Measurements from ENCODE around the gene OVOL1.

OVOL1 gene

DNA sequence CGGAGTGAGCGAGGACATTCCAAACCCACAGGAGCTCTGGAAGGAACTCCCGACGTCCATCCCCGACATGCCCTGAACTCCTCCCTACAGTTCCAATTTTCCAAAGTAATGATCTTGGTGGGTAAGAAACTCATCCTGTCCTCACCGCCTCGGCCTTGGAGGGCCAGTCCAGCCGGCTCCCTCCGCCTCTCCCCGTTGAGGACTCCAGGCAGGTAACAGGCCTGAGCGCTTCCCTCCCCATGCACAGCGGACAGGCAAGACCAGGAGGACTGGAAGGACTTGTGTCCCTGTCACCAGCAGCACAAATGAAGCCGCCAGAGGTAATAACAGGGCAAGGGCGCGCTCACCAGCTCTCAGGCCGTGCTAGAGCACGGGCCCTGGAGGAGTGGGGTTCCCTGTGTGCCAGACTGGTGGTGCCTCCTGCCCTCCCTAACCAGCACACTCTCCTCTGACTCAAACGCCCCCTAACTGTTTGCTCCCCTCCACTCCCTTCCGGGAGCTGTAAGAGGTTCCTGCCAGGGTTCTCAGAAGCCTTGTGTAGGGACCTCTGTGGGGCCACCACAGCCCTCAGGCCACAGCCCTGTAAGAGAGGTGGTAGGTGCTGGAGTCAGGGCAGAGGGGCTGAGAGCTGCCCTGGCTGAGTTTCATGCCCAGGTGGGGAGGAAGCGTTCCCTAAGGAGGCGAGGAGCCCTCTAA is 17.1 kb downstream of the OVOL1 start:
- peak in 1 of 3 donors; percentile 38 for DNase-seq
- POLR2A ChIA-PET, result no interaction called here
- H3K4me3 ChIP-seq (ENCODE audit: control insufficient read depth in 1 of 7, extremely low read depth in 1 of 7, insufficient read depth in 4 of 7, low read depth in 2 of 7, low read length in 6 of 7), result no peak overlapping the region
- H3K27ac ChIP-seq (ENCODE audit: insufficient read depth in 1 of 2, low read depth in 1 of 2, low read length in 2 of 2, poor library complexity in 1 of 2, severe bottlenecking in 2 of 2), result no peak overlapping the region
- H3K4me1 ChIP-seq (ENCODE audit: control extremely low read depth in 1 of 4, control insufficient read depth in 4 of 4, insufficient read depth in 4 of 4, low read length in 3 of 4), result peaks cover 0 to 4% (median 0%) of the 10 kb centered on the region in 4 experiments
- peaks cover 0 to 31% (median 5%) of the 10 kb centered on the region in 5 experiments for H3K27me3 ChIP-seq (replicated peaks in 2 of 5; ENCODE audit: control insufficient read depth in 4 of 5, insufficient read depth in 5 of 5, low read length in 4 of 5)
- H3K36me3 ChIP-seq (ENCODE audit: control insufficient read depth in 4 of 4, insufficient read depth in 4 of 4, low read length in 3 of 4), result no peaks in the 10 kb centered on the region
- no peaks in the 10 kb centered on the region for H3K9me3 ChIP-seq (ENCODE audit: control extremely low read depth in 1 of 5, control insufficient read depth in 4 of 5, insufficient read depth in 2 of 5, low read depth in 1 of 5, low read length in 4 of 5)
- WGBS (ENCODE audit: insufficient coverage), result 62% methylated on average over 17 of the region's 21 CpGs
- CTCF ChIA-PET, result interaction anchor here (0.6 to 2.8 kb wide), 8 partner anchors 12 to 178 kb away, joined by 3 to 17 read pairs (median 4); partner anchors contain the start of genes AP5B1 and KAT5

DNA sequence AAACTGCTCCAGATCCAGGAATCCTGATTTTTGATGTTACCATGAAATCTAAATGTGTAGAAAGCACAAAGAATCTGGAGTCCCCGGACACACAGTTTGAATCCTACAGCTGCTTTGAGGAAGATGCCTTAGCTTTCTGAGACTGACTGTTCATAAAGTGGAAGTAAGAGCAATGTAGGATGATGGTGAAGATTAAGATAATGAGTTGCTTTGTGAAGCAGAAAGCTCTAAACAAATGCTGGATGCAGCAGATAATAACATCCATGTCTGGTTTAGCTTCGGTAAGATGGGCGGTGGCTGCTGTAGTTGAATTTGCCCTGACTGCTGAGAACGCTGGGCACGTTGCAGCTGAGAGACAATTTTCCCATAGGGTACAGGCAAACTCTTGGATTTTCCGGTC is 20.1 kb downstream of the OVOL1 start:
- H3K4me3 ChIP-seq (ENCODE audit: control insufficient read depth in 1 of 7, extremely low read depth in 1 of 7, insufficient read depth in 4 of 7, low read depth in 2 of 7, low read length in 6 of 7), result no peak overlapping the region
- no peaks in the 10 kb centered on the region for H3K9me3 ChIP-seq (ENCODE audit: control extremely low read depth in 1 of 5, control insufficient read depth in 4 of 5, insufficient read depth in 2 of 5, low read depth in 1 of 5, low read length in 4 of 5)
- 62% methylated on average over 6 of the region's 6 CpGs for WGBS (ENCODE audit: insufficient coverage)
- DNase-seq, result peak in 1 of 3 donors; percentile 57
- POLR2A ChIA-PET, result interaction anchor here (1.0 kb wide), 1 partner anchor 186 kb away, joined by 3 read pairs; no protein-coding TSS in a partner anchor
- CTCF ChIA-PET, result interaction anchor here (1.0 to 3.3 kb wide), 6 partner anchors 9 to 36 kb away, joined by 3 to 17 read pairs (median 6); no protein-coding TSS in a partner anchor
- no peak overlapping the region for H3K27ac ChIP-seq (ENCODE audit: insufficient read depth in 1 of 2, low read depth in 1 of 2, low read length in 2 of 2, poor library complexity in 1 of 2, severe bottlenecking in 2 of 2)
- H3K36me3 ChIP-seq (ENCODE audit: control insufficient read depth in 4 of 4, insufficient read depth in 4 of 4, low read length in 3 of 4), result no peaks in the 10 kb centered on the region
- peaks cover 0 to 23% (median 5%) of the 10 kb centered on the region in 5 experiments for H3K27me3 ChIP-seq (replicated peaks in 2 of 5; ENCODE audit: control insufficient read depth in 4 of 5, insufficient read depth in 5 of 5, low read length in 4 of 5)
- peaks cover 0 to 4% (median 0%) of the 10 kb centered on the region in 4 experiments for H3K4me1 ChIP-seq (ENCODE audit: control extremely low read depth in 1 of 4, control insufficient read depth in 4 of 4, insufficient read depth in 4 of 4, low read length in 3 of 4)

DNA sequence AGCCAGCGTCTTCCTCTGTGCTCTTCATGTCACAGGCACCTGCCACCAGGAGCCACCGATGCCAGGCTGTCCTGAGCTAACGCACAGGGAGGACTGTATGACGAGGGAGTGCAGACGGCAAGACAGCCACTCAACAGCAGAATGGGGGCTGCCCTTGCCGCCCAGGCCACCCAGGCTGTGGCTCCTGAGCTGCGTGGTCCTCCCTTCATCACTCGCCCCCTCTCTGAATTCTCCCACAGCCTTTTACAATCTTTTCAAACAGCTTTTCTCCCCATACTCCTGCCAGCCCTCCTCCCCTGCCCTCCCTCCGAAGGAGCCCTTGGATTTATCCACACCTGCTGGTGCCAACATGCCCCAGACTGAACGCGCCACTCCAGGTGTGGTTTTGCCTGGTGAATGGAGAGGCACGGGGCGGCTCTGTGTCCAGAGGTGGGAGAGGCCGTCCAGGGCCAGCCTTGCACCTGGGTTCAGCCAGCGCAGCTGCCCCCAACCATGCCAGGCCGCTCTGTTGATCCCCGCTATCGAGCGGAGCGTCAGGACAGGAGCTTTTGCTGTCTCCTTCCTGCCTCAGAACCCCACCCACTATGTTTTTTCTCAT is 22.0 kb downstream of the OVOL1 start:
- Histone ChIP-seq H3K4me3 (ENCODE audit: control insufficient read depth in 1 of 7, extremely low read depth in 1 of 7, insufficient read depth in 4 of 7, low read depth in 2 of 7, low read length in 6 of 7) (no peak overlapping the region), H3K9me3 (ENCODE audit: control extremely low read depth in 1 of 5, control insufficient read depth in 4 of 5, insufficient read depth in 2 of 5, low read depth in 1 of 5, low read length in 4 of 5) (no peaks in the 10 kb centered on the region), H3K27ac (ENCODE audit: insufficient read depth in 1 of 2, low read depth in 1 of 2, low read length in 2 of 2, poor library complexity in 1 of 2, severe bottlenecking in 2 of 2) (no peak overlapping the region), H3K27me3 (replicated peaks in 2 of 5; ENCODE audit: control insufficient read depth in 4 of 5, insufficient read depth in 5 of 5, low read length in 4 of 5) (peaks cover 0 to 10% (median 3%) of the 10 kb centered on the region in 5 experiments), H3K4me1 (ENCODE audit: control extremely low read depth in 1 of 4, control insufficient read depth in 4 of 4, insufficient read depth in 4 of 4, low read length in 3 of 4) (peaks cover 0 to 3% (median 0%) of the 10 kb centered on the region in 4 experiments), H3K36me3 (ENCODE audit: control insufficient read depth in 4 of 4, insufficient read depth in 4 of 4, low read length in 3 of 4) (no peaks in the 10 kb centered on the region)
- CTCF ChIA-PET, result interaction anchor here (1.2 to 3.3 kb wide), 6 partner anchors 10 to 76 kb away, joined by 3 to 17 read pairs (median 6); no protein-coding TSS in a partner anchor
- no peak for DNase-seq
- 94% methylated on average over 19 of the region's 20 CpGs for WGBS (ENCODE audit: insufficient coverage)
- POLR2A ChIA-PET, result no interaction called here

DNA sequence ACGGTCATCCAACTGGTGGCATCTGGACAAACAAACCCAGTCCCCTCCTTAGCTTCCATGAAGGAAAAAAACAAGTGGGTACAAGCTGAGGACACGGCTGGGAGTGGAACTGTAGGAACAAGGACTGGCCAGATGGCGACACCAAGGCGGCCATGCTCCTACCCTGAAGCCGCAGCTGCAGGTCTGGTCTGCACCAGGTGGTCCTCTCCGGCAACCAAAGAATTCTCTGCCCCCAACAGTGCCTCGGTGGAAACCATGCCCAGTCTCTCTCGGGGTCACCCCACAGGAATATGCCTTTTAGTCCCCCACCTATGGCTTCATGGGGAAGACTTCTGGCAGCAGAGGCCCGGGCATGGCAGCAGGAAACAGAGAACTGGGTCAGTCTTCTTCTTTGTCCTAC is 22.6 kb downstream of the OVOL1 start:
- no peak overlapping the region for H3K27ac ChIP-seq (ENCODE audit: insufficient read depth in 1 of 2, low read depth in 1 of 2, low read length in 2 of 2, poor library complexity in 1 of 2, severe bottlenecking in 2 of 2)
- DNase-seq, result no peak
- no peak overlapping the region for H3K4me3 ChIP-seq (ENCODE audit: control insufficient read depth in 1 of 7, extremely low read depth in 1 of 7, insufficient read depth in 4 of 7, low read depth in 2 of 7, low read length in 6 of 7)
- H3K9me3 ChIP-seq (ENCODE audit: control extremely low read depth in 1 of 5, control insufficient read depth in 4 of 5, insufficient read depth in 2 of 5, low read depth in 1 of 5, low read length in 4 of 5), result no peaks in the 10 kb centered on the region
- ChIA-PET CTCF (interaction anchor here (0.9 to 3.3 kb wide), 4 partner anchors 10 to 40 kb away, joined by 3 to 17 read pairs (median 6); no protein-coding TSS in a partner anchor), POLR2A (no interaction called here)
- no peaks in the 10 kb centered on the region for H3K36me3 ChIP-seq (ENCODE audit: control insufficient read depth in 4 of 4, insufficient read depth in 4 of 4, low read length in 3 of 4)
- WGBS (ENCODE audit: insufficient coverage), result 89% methylated on average over 9 of the region's 9 CpGs
- H3K4me1 ChIP-seq (ENCODE audit: control extremely low read depth in 1 of 4, control insufficient read depth in 4 of 4, insufficient read depth in 4 of 4, low read length in 3 of 4), result no peaks in the 10 kb centered on the region
- peaks cover 0 to 5% (median 0%) of the 10 kb centered on the region in 5 experiments for H3K27me3 ChIP-seq (replicated peaks in 2 of 5; ENCODE audit: control insufficient read depth in 4 of 5, insufficient read depth in 5 of 5, low read length in 4 of 5)

DNA sequence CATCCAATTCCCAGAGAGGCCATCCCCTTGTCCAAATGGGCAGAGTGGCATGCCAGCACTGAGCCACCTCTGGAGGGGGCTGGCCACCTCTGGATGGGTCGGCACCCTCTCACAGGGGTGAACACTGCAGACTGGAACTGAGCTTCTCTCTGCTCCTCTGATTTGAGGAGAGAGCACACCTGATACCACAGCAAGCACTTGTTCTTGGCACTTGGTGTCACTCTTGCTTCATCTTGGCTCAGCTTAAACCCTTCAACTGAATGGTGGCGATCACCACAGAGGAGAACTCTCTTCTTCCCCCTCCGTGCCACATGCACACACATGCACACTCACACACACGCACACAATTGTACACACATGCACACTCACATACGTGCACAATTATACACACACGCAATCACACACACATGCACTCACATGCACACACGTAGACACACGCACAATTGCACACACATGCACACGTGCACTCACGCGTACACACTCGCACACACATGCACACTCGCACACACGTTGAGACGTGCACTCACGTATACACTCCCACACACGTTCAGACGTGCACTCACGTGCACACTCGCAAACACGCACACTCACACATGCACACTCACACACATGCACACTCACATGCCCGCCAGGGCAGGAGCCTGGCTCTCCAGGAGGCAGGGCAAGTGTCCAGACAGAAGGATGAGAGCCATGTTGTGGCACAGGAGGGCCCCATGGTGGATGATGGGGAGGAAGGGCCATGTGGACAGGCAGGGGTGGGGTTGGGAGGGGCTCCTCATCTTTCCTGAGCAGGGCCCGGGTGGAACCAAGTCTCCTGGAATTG is 23.4 kb downstream of the OVOL1 start:
- Histone ChIP-seq H3K27me3 (replicated peaks in 2 of 5; ENCODE audit: control insufficient read depth in 4 of 5, insufficient read depth in 5 of 5, low read length in 4 of 5) (peaks cover 0 to 4% (median 0%) of the 10 kb centered on the region in 5 experiments), H3K36me3 (ENCODE audit: control insufficient read depth in 4 of 4, insufficient read depth in 4 of 4, low read length in 3 of 4) (no peaks in the 10 kb centered on the region), H3K9me3 (ENCODE audit: control extremely low read depth in 1 of 5, control insufficient read depth in 4 of 5, insufficient read depth in 2 of 5, low read depth in 1 of 5, low read length in 4 of 5) (no peaks in the 10 kb centered on the region), H3K4me1 (ENCODE audit: control extremely low read depth in 1 of 4, control insufficient read depth in 4 of 4, insufficient read depth in 4 of 4, low read length in 3 of 4) (no peaks in the 10 kb centered on the region), H3K27ac (ENCODE audit: insufficient read depth in 1 of 2, low read depth in 1 of 2, low read length in 2 of 2, poor library complexity in 1 of 2, severe bottlenecking in 2 of 2) (no peak overlapping the region), H3K4me3 (ENCODE audit: control insufficient read depth in 1 of 7, extremely low read depth in 1 of 7, insufficient read depth in 4 of 7, low read depth in 2 of 7, low read length in 6 of 7) (no peak overlapping the region)
- WGBS (ENCODE audit: insufficient coverage), result 87% methylated on average over 21 of the region's 23 CpGs
- POLR2A ChIA-PET, result no interaction called here
- CTCF ChIA-PET, result interaction anchor here (0.9 to 3.3 kb wide), 3 partner anchors 18 to 40 kb away, joined by 3 to 17 read pairs (median 3); no protein-coding TSS in a partner anchor
- DNase-seq, result peak in 2 of 3 donors; percentile 40 to 51

DNA sequence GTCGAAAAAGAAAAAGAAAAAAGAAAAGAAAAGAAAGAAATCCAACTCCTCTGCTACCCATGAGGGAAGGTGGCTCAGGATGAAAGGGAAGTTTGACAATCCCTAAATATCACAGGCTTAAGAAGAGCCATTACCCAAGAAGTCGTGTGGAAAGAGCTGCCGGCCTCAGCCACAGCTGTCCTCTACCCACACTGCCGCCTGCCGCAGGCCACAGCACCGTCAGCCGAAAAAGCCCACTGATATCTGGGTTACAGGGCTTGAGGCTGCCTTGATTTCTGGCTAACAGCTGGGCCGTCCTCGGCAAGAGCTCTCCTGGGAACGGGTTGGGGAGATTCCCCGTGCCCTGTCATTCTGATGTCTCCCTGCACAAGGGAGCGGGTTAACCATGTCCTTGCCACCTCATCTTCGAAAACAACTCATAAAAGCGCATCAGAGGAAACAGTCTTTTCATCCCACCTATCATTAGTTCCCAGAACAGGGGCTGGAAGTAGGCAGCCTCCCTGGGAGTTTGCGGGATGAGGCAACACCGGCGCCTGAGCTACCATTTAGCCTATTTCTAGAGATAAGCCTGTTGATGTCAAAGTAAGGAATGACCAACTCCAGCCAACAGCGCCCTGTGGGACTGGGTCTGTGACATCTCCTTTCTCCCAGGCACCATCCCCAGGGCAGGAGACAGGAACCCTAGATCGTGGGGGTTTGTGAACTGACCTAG is 25.1 kb downstream of the OVOL1 start:
- Histone ChIP-seq H3K9me3 (ENCODE audit: control extremely low read depth in 1 of 5, control insufficient read depth in 4 of 5, insufficient read depth in 2 of 5, low read depth in 1 of 5, low read length in 4 of 5) (no peaks in the 10 kb centered on the region), H3K27me3 (replicated peaks in 2 of 5; ENCODE audit: control insufficient read depth in 4 of 5, insufficient read depth in 5 of 5, low read length in 4 of 5) (peaks cover 0 to 4% (median 0%) of the 10 kb centered on the region in 5 experiments), H3K4me3 (ENCODE audit: control insufficient read depth in 1 of 7, extremely low read depth in 1 of 7, insufficient read depth in 4 of 7, low read depth in 2 of 7, low read length in 6 of 7) (no peak overlapping the region), H3K4me1 (ENCODE audit: control extremely low read depth in 1 of 4, control insufficient read depth in 4 of 4, insufficient read depth in 4 of 4, low read length in 3 of 4) (peaks cover 0 to 3% (median 1%) of the 10 kb centered on the region in 4 experiments), H3K27ac (ENCODE audit: insufficient read depth in 1 of 2, low read depth in 1 of 2, low read length in 2 of 2, poor library complexity in 1 of 2, severe bottlenecking in 2 of 2) (no peak overlapping the region), H3K36me3 (ENCODE audit: control insufficient read depth in 4 of 4, insufficient read depth in 4 of 4, low read length in 3 of 4) (no peaks in the 10 kb centered on the region)
- DNase-seq, result no peak
- POLR2A ChIA-PET, result no interaction called here
- CTCF ChIA-PET, result interaction anchor here (1.3 to 3.6 kb wide), 3 partner anchors 14 to 34 kb away, joined by 3 to 32 read pairs (median 5); no protein-coding TSS in a partner anchor
- 98% methylated on average over 18 of the region's 19 CpGs for WGBS (ENCODE audit: insufficient coverage)
